HEK293 (cell line): ENCODE results near the gene MTMR10.

Experiments
- CTCF ChIP-seq: fragments of 450-650 bp; formaldehyde crosslinking; IDR thresholded peaks from 2 replicates; pipeline ENCODE4 v1.5.1; 2016; ENCODE audit warnings: missing biosample characterization, missing genetic modification characterization
- KLF10 ChIP-seq: fragments of 450-650 bp; IDR thresholded peaks from 2 replicates; pipeline ENCODE4 v1.5.1; 2018; ENCODE audit warnings: missing biosample characterization, mild to moderate bottlenecking, missing genetic modification characterization
- OSR2 ChIP-seq: fragments of 450-650 bp; formaldehyde crosslinking; IDR thresholded peaks from 2 replicates; pipeline ENCODE4 v1.5.1; 2016; ENCODE audit warnings: missing biosample characterization, missing genetic modification characterization
- PATZ1 ChIP-seq: fragments of 450-650 bp; formaldehyde crosslinking; IDR thresholded peaks from 2 replicates; pipeline ENCODE4 v1.5.1; 2016; ENCODE audit warnings: missing biosample characterization, missing genetic modification characterization
- SETDB1 ChIP-seq: IDR thresholded peaks from one replicate; pipeline ENCODE4 v1.6.1; 2017; ENCODE audit warnings: mild to moderate bottlenecking, low read length, moderate library complexity, mixed read lengths; ENCODE audit not compliant: insufficient read length
- SP3 ChIP-seq: fragments of 450-650 bp; formaldehyde crosslinking; IDR thresholded peaks from 2 replicates; pipeline ENCODE4 v1.5.1; 2016; ENCODE audit warnings: missing biosample characterization, missing genetic modification characterization
- ZBTB26 ChIP-seq: fragments of 450-650 bp; formaldehyde crosslinking; optimal IDR thresholded peaks from 2 replicates; pipeline ENCODE3; 2016; ENCODE audit warnings: missing biosample characterization, mild to moderate bottlenecking, missing genetic modification characterization
- ZFP3 ChIP-seq: fragments of 450-650 bp; formaldehyde crosslinking; IDR thresholded peaks from 2 replicates; pipeline ENCODE4 v1.5.1; 2016; ENCODE audit warnings: low read depth, missing biosample characterization, missing genetic modification characterization
- ZNF169 ChIP-seq: fragments of 450-650 bp; formaldehyde crosslinking; IDR thresholded peaks from 2 replicates; pipeline ENCODE4 v1.5.1; 2016; ENCODE audit warnings: missing biosample characterization, missing genetic modification characterization
- ZNF174 ChIP-seq: fragments of 450-650 bp; formaldehyde crosslinking; IDR thresholded peaks from 2 replicates; pipeline ENCODE4 v1.5.0; 2017; ENCODE audit warnings: missing biosample characterization, mild to moderate bottlenecking, missing genetic modification characterization
- ZNF266 ChIP-seq: fragments of 450-650 bp; formaldehyde crosslinking; IDR thresholded peaks from 2 replicates; pipeline ENCODE4 v1.5.1; 2016; ENCODE audit warnings: missing biosample characterization, missing genetic modification characterization, low read depth
- ZNF274 ChIP-seq, 2 experiments: fragments of 200-500 bp in 1 of 2; fragments of 450-650 bp in 1 of 2; sonication (Bioruptor generic) in 1 of 2; formaldehyde crosslinking in 1 of 2; IDR thresholded peaks; 2 replicates each; pipeline versions ENCODE4 v1.5.1 to v1.6.1; 2014 to 2016; ENCODE audit warnings: borderline replicate concordance in 1 of 2, inconsistent platforms in 1 of 2, low read length in 1 of 2, missing biosample characterization in 1 of 2, missing genetic modification characterization in 1 of 2
- ZNF398 ChIP-seq: fragments of 450-650 bp; formaldehyde crosslinking; IDR thresholded peaks from 2 replicates; pipeline ENCODE4 v1.5.1; 2017; ENCODE audit warnings: missing biosample characterization, missing genetic modification characterization
- ZNF426 ChIP-seq: fragments of 450-650 bp; formaldehyde crosslinking; IDR thresholded peaks from 2 replicates; pipeline ENCODE4 v1.5.1; 2017; ENCODE audit warnings: missing biosample characterization, missing genetic modification characterization, mild to moderate bottlenecking, inconsistent platforms, moderate library complexity

GRCh38 chr15:30999729-31000128 is 8.3 kb upstream of the MTMR10 start:
- TF ChIP-seq CTCF (tag by site-specific recombination) (no peak), SP3 (tag by site-specific recombination) (no peak), ZNF174 (tag by site-specific recombination) (no peak), ZNF274 (IDR thresholded peaks at IDR 0.05; ENCODE audit: low read length) (no peak), ZNF274 (tag by site-specific recombination; IDR thresholded peaks at IDR 0.05; ENCODE audit: borderline replicate concordance) (no peak), PATZ1 (tag by site-specific recombination) (no peak), ZNF398 (tag by site-specific recombination) (no peak), KLF10 (tag by site-specific recombination) (no peak), SETDB1 (no peak), ZBTB26 (no peak), OSR2 (tag by site-specific recombination) (no peak), ZNF266 (tag by site-specific recombination) (no peak), ZFP3 (tag by site-specific recombination) (no peak), ZNF169 (tag by site-specific recombination) (no peak), ZNF426 (tag by site-specific recombination) (no peak)
